ENCODE data around the gene TRAPPC3.
"Not testable (repeated sequence)": the region's sequence is repeated elsewhere in the genome, so short reads cannot be mapped to it uniquely, and the experiment has no call there.

TRAPPC3 gene

DNA sequence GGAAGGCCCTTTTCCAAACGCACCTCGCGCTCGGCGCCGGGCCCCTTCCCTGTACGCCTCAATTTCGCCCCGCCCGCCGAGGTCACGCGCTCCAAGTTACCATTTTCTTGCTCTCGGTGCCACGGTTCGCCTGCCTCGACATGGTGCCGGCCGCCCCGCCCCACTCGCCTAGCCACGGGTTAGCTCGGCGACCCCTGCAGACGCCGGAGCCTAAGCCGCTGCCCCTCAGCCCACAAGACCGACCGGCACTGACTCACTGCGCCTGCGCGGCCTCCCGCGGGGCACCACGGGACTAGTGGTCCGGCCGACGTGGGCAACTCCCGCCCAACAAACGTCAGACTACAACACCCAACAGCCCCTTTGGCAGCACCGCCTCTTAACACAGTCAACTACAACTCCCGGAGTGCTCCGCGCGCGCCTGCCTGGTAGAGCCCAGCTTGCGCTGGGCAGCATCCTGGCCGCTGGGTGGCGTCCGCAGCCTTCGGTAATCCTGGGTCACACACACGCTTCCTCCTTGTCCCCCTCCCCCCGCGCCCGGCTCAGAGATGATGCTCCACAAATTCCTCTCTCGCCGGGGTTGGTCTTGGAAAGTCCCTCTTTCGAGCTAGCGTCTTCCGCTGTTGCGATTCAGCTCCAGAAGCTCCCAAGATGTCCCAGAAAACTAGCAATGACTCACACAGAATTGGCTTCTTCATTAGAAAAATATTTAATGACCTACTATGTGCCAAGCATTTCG lies at the start of gene TRAPPC3:
Gene TRAPPC3, minus strand, starts transcription at position 250 of the 736 bp plus-strand sequence. Its CDS starts 108 bp downstream, at position 142.
- peak within 1 kb of the TSS; percentile 78 for H3K27ac ChIP-seq
- TF ChIP-seq, protein P1, sequence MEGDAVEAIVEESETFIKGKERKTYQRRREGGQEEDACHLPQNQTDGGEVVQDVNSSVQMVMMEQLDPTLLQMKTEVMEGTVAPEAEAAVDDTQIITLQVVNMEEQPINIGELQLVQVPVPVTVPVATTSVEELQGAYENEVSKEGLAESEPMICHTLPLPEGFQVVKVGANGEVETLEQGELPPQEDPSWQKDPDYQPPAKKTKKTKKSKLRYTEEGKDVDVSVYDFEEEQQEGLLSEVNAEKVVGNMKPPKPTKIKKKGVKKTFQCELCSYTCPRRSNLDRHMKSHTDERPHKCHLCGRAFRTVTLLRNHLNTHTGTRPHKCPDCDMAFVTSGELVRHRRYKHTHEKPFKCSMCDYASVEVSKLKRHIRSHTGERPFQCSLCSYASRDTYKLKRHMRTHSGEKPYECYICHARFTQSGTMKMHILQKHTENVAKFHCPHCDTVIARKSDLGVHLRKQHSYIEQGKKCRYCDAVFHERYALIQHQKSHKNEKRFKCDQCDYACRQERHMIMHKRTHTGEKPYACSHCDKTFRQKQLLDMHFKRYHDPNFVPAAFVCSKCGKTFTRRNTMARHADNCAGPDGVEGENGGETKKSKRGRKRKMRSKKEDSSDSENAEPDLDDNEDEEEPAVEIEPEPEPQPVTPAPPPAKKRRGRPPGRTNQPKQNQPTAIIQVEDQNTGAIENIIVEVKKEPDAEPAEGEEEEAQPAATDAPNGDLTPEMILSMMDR (IDR thresholded peaks at IDR 0.05): peak; percentile 93
- no peak for TF ChIP-seq ZFX (IDR thresholded peaks at IDR 0.05; ENCODE audit: borderline replicate concordance)

DNA sequence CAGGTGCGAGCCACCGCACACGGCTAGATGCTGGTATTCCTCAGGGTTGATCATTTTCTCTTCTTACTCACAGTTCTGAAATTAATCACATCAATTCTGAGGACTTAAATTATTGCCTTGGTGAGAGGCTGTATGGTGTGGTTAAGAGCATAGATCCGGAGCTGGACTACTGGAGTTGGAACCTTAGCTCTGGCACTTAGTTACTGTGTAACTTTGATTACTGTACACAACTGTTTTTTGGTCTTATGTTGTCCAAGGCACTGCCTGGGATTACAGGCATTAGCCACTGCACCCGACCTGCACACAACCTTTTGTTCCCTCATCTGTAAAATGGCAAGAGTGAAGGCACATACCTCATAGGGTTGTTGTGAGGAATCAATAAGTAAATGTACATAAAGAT lies 49.4 kb upstream of the TRAPPC3 start:
- TF ChIP-seq, protein P1 (IDR thresholded peaks at IDR 0.05): no peak
- TF ChIP-seq ZFX (IDR thresholded peaks at IDR 0.05; ENCODE audit: borderline replicate concordance): no peak
- H3K27ac ChIP-seq: no peak overlapping the region

DNA sequence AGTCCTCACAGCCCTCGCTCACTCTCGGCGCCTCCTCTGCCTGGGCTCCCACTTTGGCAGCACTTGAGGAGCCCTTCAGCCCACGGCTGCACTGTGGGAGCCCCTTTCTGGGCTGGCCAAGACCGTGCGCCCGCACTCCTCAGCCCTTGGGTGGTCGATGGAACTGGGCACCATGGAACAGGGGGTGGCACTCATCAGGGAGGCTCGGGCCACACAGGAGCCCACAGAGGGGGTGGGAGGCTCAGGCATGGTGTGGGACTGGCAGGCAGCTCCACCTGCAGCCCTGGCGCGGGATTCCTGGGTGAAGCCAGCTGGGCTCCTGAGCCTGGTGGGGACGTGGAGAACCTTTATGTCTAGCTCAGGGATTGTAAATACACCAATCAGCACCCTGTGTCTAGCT lies 47.5 kb upstream of the TRAPPC3 start:
- not testable (repeated sequence) for H3K27ac ChIP-seq

DNA sequence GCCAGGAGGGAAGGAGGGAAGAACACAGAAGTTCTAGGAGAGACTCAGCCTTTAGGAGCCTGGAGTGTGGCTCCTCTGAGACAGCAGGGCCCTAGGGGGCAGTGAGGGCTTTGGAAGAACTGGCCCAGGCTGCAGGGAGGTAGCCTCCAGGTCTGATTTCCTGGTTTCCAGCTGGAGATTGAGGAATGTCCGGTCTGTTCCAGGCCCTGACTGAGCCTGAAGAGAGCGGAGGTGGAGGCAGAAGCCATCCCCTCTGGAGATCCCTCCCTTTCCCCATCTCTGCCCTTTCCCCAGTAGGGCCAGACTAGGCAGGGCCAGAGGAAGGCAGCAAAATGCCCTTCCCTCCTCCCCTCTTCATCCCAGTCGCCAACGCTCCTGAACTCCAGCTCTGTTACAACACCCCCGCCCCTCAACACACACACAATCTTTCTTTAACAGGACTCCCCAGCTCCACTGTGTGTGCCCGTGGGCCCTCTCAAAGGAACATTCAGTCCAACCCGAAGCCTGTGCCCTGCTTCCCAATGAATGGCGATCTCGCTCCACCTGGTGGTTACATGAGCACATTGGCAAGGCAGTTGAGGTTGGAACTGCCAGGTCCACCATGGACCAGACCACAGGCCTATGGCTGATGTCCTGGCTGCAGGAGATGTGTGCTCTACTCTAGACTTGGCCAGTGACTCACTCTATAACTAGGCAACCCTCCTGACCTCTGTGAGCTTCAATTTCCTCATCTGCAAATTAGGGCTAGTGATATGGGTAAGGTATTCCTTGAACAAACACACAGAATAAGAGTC lies 38.7 kb upstream of the TRAPPC3 start:
- H3K27ac ChIP-seq: peak overlapping the region; percentile 27; the same call in 1 of the 2 replicates
- TF ChIP-seq, protein P1 (IDR thresholded peaks at IDR 0.05): peak; percentile 89
- no peak for TF ChIP-seq ZFX (IDR thresholded peaks at IDR 0.05; ENCODE audit: borderline replicate concordance)

DNA sequence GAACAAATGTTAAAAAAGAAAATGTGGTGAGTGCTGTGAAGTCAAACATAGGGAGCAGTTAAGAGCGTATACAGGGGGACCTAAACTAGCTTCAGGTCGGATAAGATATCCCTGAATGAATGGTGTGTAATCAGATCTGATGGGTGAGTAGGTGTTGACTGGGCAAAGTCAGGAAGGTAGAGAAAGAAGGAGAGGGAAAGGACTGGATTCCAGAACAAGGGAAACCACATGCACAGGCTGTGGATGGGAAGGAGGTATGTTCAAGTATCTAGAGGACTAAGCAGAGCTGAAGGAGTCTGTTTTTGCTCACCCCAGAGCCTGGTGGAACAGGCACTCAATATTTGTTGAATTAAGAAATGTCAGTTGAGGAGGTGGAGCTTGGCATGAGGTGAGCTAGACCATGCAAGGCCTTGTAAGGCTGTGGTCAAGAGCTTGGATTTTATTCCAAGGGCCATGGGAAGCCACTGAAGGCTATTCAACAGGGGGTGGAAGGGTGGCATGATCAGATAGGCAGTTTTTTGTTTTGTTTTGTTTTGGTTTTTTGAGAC lies 34.1 kb upstream of the TRAPPC3 start:
- no peak overlapping the region for H3K27ac ChIP-seq
- TF ChIP-seq, protein P1 (IDR thresholded peaks at IDR 0.05): no peak
- TF ChIP-seq ZFX (IDR thresholded peaks at IDR 0.05; ENCODE audit: borderline replicate concordance): no peak

DNA sequence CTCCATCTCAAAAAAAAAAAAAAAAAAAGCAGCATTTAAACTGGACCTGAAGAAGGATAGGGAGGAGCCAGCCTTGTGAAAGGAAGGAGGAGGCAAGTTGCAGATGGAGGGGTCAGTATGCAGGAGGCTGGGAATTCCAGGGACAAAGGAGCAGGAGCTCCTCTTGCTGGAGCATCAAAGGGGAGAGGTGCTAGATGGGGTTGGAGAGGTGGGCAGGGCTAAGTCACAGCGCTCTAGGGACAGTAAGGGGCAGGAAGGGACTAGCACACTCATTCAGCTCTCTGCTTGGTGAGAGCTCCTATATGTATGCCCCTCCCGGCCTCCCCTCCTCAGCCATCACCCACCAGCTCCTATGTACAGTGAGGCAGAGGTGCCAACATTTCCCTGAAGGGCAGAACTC lies 33.4 kb upstream of the TRAPPC3 start:
- TF ChIP-seq, protein P1 (IDR thresholded peaks at IDR 0.05): no peak
- TF ChIP-seq ZFX (IDR thresholded peaks at IDR 0.05; ENCODE audit: borderline replicate concordance): no peak
- no peak overlapping the region for H3K27ac ChIP-seq

DNA sequence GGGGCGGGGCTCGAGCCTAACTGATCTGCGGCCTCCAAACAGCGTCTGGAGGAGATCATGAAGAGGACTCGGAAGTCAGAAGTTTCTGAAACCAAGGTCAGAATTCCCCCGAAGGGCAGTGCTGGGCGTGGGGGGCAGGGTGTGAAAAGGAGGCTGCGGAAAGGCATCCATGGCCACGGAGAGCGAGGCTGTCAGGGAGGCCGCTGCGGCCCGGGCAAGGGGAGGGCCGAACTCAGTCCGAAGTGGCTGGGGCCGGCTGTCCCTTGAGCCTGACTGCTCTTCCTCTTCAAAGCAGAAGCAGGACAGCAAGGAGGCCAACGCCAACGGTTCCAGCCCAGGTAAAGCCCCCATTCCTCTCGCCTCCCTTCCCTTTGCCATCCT lies 29.9 kb upstream of the TRAPPC3 start:
- TF ChIP-seq, protein P1 (IDR thresholded peaks at IDR 0.05): no peak
- TF ChIP-seq ZFX (IDR thresholded peaks at IDR 0.05; ENCODE audit: borderline replicate concordance): no peak
- peak overlapping the region; percentile 89 for H3K27ac ChIP-seq
